ENCODE results near the gene LGALS3BP. TPM values are rescaled to one million over a fixed set of nuclear protein-coding genes. Genes with fewer than 3 reads are reported as not detected.

LGALS3BP gene
- total and polyA plus RNA-seq, 2 of the 13 experiments (the other 11 are each of a cell fraction or from before 2014, with no cell fraction given), result 137 to 332 TPM

DNA sequence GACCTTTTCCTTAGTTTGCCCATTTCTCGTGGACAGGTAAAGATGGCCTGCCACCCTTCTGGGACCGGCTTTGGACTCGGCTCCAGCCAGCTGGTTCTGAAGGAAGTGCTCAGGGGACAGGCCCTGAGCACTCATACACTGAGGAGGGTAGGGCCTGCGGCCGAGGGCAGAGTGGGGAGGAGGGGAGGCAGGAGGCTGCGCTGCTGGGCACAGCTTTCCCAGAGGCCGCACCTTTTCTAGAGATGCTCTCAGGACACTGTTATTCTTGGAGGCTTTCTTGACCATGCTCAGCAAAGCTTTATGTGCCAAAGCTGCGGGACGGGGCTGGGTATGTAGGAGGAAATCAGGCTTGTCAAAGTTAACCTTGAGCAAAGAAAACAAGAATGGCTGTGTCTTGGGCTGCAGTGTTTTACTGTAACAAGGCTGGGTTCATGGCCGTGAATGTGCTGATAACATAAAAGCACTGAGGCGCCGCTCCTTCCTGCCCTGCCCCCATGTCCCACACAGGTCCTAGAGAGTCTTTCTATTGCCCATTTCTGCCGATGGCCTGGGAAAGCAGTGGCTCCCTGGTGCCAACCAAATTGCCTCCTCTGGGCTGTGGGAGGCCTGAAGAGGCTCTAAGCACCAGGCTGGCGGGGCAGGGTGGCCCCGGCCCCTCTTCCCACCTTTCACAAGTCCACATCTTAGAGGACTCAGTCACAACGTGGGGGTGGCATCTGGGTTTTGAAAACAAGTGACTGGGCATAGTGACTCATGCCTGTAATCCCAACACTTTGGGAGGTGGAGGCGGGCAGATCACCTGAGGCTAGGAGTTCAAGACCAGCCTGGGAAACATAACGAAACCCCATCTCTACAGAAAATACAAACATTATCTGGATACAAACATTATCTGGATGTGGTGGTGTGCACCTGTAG, 32.2 kb downstream of the LGALS3BP start (continued):
- TF ChIP-seq, protein P1, sequence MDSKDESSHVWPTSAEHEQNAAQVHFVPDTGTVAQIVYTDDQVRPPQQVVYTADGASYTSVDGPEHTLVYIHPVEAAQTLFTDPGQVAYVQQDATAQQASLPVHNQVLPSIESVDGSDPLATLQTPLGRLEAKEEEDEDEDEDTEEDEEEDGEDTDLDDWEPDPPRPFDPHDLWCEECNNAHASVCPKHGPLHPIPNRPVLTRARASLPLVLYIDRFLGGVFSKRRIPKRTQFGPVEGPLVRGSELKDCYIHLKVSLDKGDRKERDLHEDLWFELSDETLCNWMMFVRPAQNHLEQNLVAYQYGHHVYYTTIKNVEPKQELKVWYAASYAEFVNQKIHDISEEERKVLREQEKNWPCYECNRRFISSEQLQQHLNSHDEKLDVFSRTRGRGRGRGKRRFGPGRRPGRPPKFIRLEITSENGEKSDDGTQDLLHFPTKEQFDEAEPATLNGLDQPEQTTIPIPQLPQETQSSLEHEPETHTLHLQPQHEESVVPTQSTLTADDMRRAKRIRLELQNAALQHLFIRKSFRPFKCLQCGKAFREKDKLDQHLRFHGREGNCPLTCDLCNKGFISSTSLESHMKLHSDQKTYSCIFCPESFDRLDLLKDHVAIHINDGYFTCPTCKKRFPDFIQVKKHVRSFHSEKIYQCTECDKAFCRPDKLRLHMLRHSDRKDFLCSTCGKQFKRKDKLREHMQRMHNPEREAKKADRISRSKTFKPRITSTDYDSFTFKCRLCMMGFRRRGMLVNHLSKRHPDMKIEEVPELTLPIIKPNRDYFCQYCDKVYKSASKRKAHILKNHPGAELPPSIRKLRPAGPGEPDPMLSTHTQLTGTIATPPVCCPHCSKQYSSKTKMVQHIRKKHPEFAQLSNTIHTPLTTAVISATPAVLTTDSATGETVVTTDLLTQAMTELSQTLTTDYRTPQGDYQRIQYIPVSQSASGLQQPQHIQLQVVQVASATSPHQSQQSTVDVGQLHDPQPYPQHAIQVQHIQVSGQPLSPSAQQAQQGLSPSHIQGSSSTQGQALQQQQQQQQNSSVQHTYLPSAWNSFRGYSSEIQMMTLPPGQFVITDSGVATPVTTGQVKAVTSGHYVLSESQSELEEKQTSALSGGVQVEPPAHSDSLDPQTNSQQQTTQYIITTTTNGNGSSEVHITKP (CRISPR knock-in tag; IDR thresholded peaks at IDR 0.05; ENCODE audit: low read depth), result no peak
- TF ChIP-seq, protein P2, sequence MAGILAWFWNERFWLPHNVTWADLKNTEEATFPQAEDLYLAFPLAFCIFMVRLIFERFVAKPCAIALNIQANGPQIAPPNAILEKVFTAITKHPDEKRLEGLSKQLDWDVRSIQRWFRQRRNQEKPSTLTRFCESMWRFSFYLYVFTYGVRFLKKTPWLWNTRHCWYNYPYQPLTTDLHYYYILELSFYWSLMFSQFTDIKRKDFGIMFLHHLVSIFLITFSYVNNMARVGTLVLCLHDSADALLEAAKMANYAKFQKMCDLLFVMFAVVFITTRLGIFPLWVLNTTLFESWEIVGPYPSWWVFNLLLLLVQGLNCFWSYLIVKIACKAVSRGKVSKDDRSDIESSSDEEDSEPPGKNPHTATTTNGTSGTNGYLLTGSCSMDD (CRISPR knock-in tag; IDR thresholded peaks at IDR 0.05), result no peak
- no peak for TF ChIP-seq THYN1 (CRISPR knock-in tag; IDR thresholded peaks at IDR 0.05; ENCODE audit: borderline replicate concordance, low read depth)
- TF ChIP-seq SUZ12 (IDR thresholded peaks at IDR 0.05; ENCODE audit: low read depth, low read length), result no peak
- no peak for TF ChIP-seq TBL1XR1 (IDR thresholded peaks at IDR 0.05; ENCODE audit: borderline replicate concordance, low read length, partially characterized antibody)
- no peak for TF ChIP-seq FOXA1 (IDR thresholded peaks at IDR 0.05)
- peak; percentile 81 for TF ChIP-seq FOXA1 (CRISPR knock-in tag; IDR thresholded peaks at IDR 0.05)
- TF ChIP-seq ZNF121 (CRISPR knock-in tag; IDR thresholded peaks at IDR 0.05), result no peak
- TF ChIP-seq, protein P3, sequence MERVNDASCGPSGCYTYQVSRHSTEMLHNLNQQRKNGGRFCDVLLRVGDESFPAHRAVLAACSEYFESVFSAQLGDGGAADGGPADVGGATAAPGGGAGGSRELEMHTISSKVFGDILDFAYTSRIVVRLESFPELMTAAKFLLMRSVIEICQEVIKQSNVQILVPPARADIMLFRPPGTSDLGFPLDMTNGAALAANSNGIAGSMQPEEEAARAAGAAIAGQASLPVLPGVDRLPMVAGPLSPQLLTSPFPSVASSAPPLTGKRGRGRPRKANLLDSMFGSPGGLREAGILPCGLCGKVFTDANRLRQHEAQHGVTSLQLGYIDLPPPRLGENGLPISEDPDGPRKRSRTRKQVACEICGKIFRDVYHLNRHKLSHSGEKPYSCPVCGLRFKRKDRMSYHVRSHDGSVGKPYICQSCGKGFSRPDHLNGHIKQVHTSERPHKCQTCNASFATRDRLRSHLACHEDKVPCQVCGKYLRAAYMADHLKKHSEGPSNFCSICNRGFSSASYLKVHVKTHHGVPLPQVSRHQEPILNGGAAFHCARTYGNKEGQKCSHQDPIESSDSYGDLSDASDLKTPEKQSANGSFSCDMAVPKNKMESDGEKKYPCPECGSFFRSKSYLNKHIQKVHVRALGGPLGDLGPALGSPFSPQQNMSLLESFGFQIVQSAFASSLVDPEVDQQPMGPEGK (CRISPR knock-in tag; IDR thresholded peaks at IDR 0.05), result peak; percentile 54; the same call in 1 of the 2 replicates
- TF ChIP-seq ATRX (CRISPR knock-in tag; IDR thresholded peaks at IDR 0.05; ENCODE audit: borderline replicate concordance), result no peak
- TF ChIP-seq SRSF1 (optimal IDR thresholded peaks at IDR 0.05; ENCODE audit: low read depth, low read length), result no peak
- no peak for TF ChIP-seq TOPORS (CRISPR knock-in tag; IDR thresholded peaks at IDR 0.05)
- TF ChIP-seq, protein P4, sequence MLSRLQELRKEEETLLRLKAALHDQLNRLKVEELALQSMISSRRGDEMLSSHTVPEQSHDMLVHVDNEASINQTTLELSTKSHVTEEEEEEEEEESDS (CRISPR knock-in tag; IDR thresholded peaks at IDR 0.05; ENCODE audit: borderline replicate concordance), result no peak
- no peak for TF ChIP-seq PAWR (CRISPR knock-in tag; IDR thresholded peaks at IDR 0.05; ENCODE audit: borderline replicate concordance)
- peak; percentile 68 for TF ChIP-seq HOXA3 (CRISPR knock-in tag; IDR thresholded peaks at IDR 0.05)
- TF ChIP-seq ZNF543 (CRISPR knock-in tag; IDR thresholded peaks at IDR 0.05), result no peak
- no peak for TF ChIP-seq ZNF160 (CRISPR knock-in tag; IDR thresholded peaks at IDR 0.05)
- no peak for TF ChIP-seq CREB1 (IDR thresholded peaks at IDR 0.05)
- TF ChIP-seq CREB1 (CRISPR knock-in tag; IDR thresholded peaks at IDR 0.05), result no peak
- no peak for TF ChIP-seq KMT2A (CRISPR knock-in tag; IDR thresholded peaks at IDR 0.05)
- no peak for TF ChIP-seq ZKSCAN5 (CRISPR knock-in tag; IDR thresholded peaks at IDR 0.05)
- TF ChIP-seq, protein P5, sequence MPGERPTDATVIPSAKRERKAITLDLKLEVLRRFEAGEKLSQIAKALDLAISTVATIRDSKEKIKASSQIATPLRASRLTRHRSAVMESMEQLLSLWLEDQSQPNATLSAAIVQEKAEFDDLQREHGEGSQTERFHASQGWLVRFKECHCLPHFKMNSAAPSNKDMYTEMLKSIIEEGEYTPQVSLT (CRISPR knock-in tag; IDR thresholded peaks at IDR 0.05; ENCODE audit: borderline replicate concordance, low read depth), result no peak
- TF ChIP-seq ZNF260 (CRISPR knock-in tag; IDR thresholded peaks at IDR 0.05; ENCODE audit: borderline replicate concordance, low read depth), result no peak
- TF ChIP-seq SSRP1 (CRISPR knock-in tag; IDR thresholded peaks at IDR 0.05), result no peak

Measured in HepG2 (cell line).